Thyroid gland (tissue), 4 donors: ENCODE data around the gene CFAP210. TPM values are rescaled to one million over a fixed set of nuclear protein-coding genes. Genes with fewer than 3 reads are reported as not detected.
A peak's percentile ranks its signal among the peaks of the same experiment; 100 is the strongest.

Experiments used
- DNase-seq, 2 donors: peaks; one replicate each; pipeline ENCODE4 v3.0.0-alpha.2; 2019
- H3K27ac ChIP-seq, 3 donors: fragments of 200-600 bp; sonication (generic); 1 replicate in 2 of 3; 2 replicates in 1 of 3; pipeline ENCODE4 v1.5.1; 2016 to 2019; ENCODE audit warnings: mild to moderate bottlenecking in 1 of 3, moderate library complexity in 1 of 3
- H3K27me3 ChIP-seq: fragments of 200-600 bp; sonication (generic); one replicate; pipeline ENCODE4 v1.5.1; 2019
- H3K36me3 ChIP-seq, 2 donors: fragments of 200-600 bp; sonication (generic); one replicate each; pipeline ENCODE4 v1.5.1; 2016 to 2019
- H3K4me1 ChIP-seq, 2 donors: fragments of 200-600 bp; sonication (generic); one replicate each; pipeline ENCODE4 v1.5.1; 2017 to 2019
- H3K4me3 ChIP-seq, 3 donors: fragments of 200-600 bp; sonication (generic); replicated peaks in 1 of 3; 1 replicate in 2 of 3; 2 replicates in 1 of 3; pipeline ENCODE4 v1.5.1; 2016; ENCODE audit warnings: mild to moderate bottlenecking in 1 of 3
- H3K9me3 ChIP-seq: fragments of 200-600 bp; sonication (generic); one replicate; pipeline ENCODE4 v1.5.1; 2017
- CTCF ChIP-seq, 6 experiments: fragments of 200-600 bp in 3 of 6; fragments of 450-650 bp in 3 of 6; sonication (generic) in 3 of 6; IDR thresholded peaks; one replicate each; pipeline ENCODE4 v1.5.1; 2016 to 2019; ENCODE audit warnings: antibody characterized with exemption in 6 of 6, mild to moderate bottlenecking in 2 of 6, inconsistent platforms in 1 of 6, moderate library complexity in 1 of 6
- POLR2A ChIP-seq, 2 donors: fragments of 450-650 bp; IDR thresholded peaks; one replicate each; pipeline ENCODE4 v1.6.1; 2017; ENCODE audit warnings: antibody characterized with exemption in 2 of 2, mild to moderate bottlenecking in 2 of 2, moderate library complexity in 1 of 2
- WGBS, 2 donors: methylation state at CpG; one replicate each; pipeline ENCODE4 v1.1.5; 2017; 5-methylcytosine and 5-hydroxymethylcytosine counted together
- intact Hi-C: fragments of 100-400 bp; cut with DNase I; formaldehyde crosslinking; loops from one replicate; pipeline ENCODE4 v1.15.1; 2023
- total RNA-seq, 4 donors: library from RNA; depleted of rRNA; stranded (reverse); fragments of >200 nt; gene quantifications; one replicate each; pipeline ENCODE4 v1.2.3, GENCODE V29; 2016

The CFAP210 gene
- total RNA-seq, 4 donors from 2014 or later = 1.6 TPM; not detected in 2

GRCh38 chr2:169683425-169684134, 10.6 kb downstream of the CFAP210 start:
- no peak for TF ChIP-seq POLR2A (IDR thresholded peaks at IDR 0.05)
- no peak for TF ChIP-seq CTCF (IDR thresholded peaks at IDR 0.05)
- DNase-seq = peak in 1 of 2 donors; percentile 9
- Histone ChIP-seq H3K27me3 (no peaks in the 10 kb centered on the region), H3K27ac (no peak overlapping the region), H3K9me3 (no peaks in the 10 kb centered on the region), H3K4me1 (no peaks in the 10 kb centered on the region), H3K36me3 (no peaks in the 10 kb centered on the region), H3K4me3 (no peak overlapping the region)
- WGBS, 2 donors = 60 to 63% methylated on average over 3 of the region's 3 CpGs
- intact Hi-C loops = no loop called here

- WGBS, 2 donors = 48 to 69% methylated on average over 3 of the region's 3 CpGs
- Histone ChIP-seq H3K4me3 (no peak overlapping the region), H3K27ac (no peak overlapping the region), H3K9me3 (no peaks in the 10 kb centered on the region), H3K36me3 (no peaks in the 10 kb centered on the region), H3K27me3 (no peaks in the 10 kb centered on the region), H3K4me1 (no peaks in the 10 kb centered on the region)
- intact Hi-C loops = no loop called here
- no peak for DNase-seq
- no peak for TF ChIP-seq CTCF (IDR thresholded peaks at IDR 0.05)
- TF ChIP-seq POLR2A (IDR thresholded peaks at IDR 0.05) = no peak
Observed at GRCh38 chr2:169683054-169683424, 11.2 kb downstream of the CFAP210 start.

DNA sequence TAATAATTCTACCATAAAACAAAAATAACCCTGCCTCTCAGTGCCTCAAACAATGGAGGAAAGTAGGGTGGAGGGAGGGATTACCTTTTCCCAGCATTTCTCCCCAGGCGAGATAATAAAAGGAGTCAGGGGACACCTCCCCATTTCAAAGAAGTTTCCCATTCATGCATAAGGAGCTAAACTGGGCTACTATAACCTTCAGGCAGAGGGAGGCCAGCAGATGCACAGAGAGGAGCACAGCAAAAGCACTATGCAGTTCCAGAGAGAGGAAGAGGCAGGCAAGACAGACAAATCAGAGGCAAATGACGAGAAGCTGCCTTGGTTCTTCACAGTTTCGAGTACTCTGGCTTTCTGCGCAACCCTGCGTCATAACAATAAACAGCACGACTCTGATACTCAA, 17.4 kb downstream of the CFAP210 start:
- Histone ChIP-seq H3K4me3 (no peak overlapping the region), H3K36me3 (no peaks in the 10 kb centered on the region), H3K27me3 (no peaks in the 10 kb centered on the region), H3K27ac (no peak overlapping the region), H3K4me1 (no peaks in the 10 kb centered on the region), H3K9me3 (no peaks in the 10 kb centered on the region)
- WGBS, 2 donors = 90 to 93% methylated on average over 6 of the region's 6 CpGs
- intact Hi-C loops = no loop called here
- TF ChIP-seq CTCF (IDR thresholded peaks at IDR 0.05) (no peak), POLR2A (IDR thresholded peaks at IDR 0.05) (no peak)
- no peak for DNase-seq

GRCh38 chr2:169676357-169676756, 17.8 kb downstream of the CFAP210 start:
- H3K4me3 ChIP-seq = no peak overlapping the region
- no peak for DNase-seq
- H3K9me3 ChIP-seq = no peaks in the 10 kb centered on the region
- intact Hi-C loops = no loop called here
- no peak overlapping the region for H3K27ac ChIP-seq
- no peaks in the 10 kb centered on the region for H3K36me3 ChIP-seq
- no peaks in the 10 kb centered on the region for H3K27me3 ChIP-seq
- H3K4me1 ChIP-seq = no peaks in the 10 kb centered on the region
- 63 to 73% methylated on average over 3 of the region's 3 CpGs for WGBS, 2 donors
- no peak for TF ChIP-seq CTCF (IDR thresholded peaks at IDR 0.05)
- TF ChIP-seq POLR2A (IDR thresholded peaks at IDR 0.05) = no peak

GRCh38 chr2:169673921-169674320, 20.3 kb downstream of the CFAP210 start:
- WGBS, 2 donors = 92 to 95% methylated on average over 2 of the region's 2 CpGs
- no peak for TF ChIP-seq CTCF (IDR thresholded peaks at IDR 0.05)
- no peak for TF ChIP-seq POLR2A (IDR thresholded peaks at IDR 0.05)
- Histone ChIP-seq H3K27me3 (no peaks in the 10 kb centered on the region), H3K4me1 (no peaks in the 10 kb centered on the region), H3K27ac (no peak overlapping the region), H3K4me3 (no peak overlapping the region), H3K9me3 (no peaks in the 10 kb centered on the region), H3K36me3 (no peaks in the 10 kb centered on the region)
- intact Hi-C loops = no loop called here
- no peak for DNase-seq
